HG03457 (cell line): ENCODE measurements around the gene CPXM1.
"Not testable (repeated sequence)": the region's sequence is repeated elsewhere in the genome, so short reads cannot be mapped to it uniquely, and the experiment has no call there.

Experiments used
- ATAC-seq: cut with Tn5 transposase; IDR thresholded peaks from one replicate; pipeline ENCODE4 v1.9.1; 2021; ENCODE audit warnings: moderate number of reproducible peaks; ENCODE audit not compliant: unreplicated experiment

CPXM1 gene

DNA sequence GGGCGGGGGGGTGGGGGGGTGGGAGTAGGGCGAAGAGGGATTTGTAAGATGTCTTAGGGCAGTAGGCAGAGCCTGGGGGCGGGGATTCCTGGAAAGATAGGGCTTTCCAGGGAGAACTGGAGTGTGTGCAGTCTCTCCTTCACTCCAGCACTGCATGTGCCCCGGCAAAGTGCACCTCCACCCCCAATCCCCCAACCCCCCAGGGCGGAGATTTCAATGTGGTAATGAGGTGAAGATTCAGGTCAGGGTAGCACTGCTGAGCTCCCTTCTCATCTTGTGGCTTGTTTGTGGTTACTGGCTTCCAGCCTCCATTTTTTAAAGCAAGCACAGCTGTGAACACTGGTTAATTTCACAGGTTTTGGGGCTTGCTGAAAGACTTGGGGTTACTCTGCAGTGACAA is 21.6 kb upstream of the CPXM1 start:
- ATAC-seq = no peak

DNA sequence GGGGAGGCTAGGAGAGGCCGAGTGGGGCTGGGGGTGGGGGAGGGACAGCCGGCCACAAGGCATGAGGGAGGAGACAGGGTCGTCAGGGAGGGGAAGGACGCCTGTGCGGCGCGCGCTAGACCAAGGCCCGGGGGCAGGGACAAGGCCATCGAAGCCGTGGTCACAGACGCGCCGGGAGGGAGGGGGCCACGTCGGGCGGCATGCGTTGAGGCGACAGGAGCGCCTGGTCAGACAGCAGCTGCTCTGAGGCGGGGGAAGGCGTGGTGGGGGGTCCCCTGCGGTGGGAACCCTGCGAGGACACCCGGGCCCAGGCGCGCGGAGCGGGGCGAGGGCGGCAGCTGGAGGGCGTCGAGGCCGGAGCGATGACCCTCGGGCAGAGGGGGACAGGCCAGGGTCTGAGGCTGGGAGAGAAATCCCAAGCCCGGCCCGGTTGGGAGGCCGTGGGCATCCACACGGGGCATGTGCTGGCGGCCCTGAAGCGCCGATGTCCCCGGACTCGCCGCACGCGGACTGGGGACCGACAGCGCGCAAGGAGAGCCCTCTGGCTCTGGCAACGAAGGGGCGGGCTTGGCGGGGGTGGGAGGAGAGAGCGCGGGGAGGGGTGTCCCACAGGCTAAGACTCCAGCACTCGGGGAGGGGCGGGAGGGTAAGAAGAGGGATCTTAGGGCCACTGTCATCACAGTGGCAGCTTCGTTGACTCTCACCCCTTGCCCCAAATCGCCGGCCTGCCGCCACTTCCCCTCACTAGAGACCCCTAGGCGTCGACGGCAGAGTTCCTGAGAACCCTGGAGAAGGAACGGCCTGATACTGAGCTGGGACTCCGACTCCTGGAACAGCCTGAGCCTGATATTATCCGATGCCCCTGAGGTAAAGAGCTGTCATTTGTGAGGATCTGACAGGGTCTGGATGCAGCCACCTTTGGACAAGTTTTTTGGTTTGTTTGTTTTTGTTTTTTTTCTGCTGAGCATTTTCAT is 20.8 kb upstream of the CPXM1 start:
- no peak for ATAC-seq

DNA sequence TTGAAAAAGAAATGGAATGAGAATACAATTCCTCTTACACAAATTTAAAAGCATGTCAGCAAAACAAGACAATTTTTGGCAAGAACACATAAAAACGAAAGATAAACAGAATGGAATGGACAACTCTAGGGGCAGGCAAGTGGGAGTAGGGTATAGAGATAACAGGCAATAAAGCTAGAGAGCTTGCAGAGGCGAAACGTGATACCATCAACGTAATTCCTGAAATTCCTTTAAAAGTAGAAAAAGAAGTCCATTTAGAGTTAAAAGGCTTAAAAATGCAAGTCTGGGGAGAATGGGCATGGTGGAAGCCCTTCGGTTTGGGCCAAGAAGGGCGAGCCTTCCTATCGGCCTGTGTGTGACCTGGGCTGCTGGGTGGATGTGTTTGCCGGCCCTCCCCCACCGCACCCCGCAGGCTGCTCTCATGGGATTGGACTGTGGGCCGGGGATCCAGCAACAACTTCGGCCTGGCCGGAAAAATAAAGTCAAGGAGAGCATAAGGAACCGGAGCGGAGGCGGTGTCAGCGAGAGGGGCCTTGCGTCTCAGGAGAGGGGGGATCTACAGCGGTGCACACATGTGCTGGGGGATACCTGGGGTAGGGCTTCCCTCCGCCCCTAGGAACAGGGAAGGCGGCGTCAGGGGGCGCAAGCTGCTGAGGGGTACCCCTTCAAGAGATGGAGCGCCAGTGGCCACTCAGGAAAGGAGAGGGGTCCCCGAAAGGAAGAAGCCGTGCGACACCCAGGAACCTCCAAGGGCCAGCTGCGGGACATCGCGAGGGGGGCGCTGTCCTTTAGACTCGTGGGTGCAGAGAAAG is 19.9 kb upstream of the CPXM1 start:
- no peak for ATAC-seq

DNA sequence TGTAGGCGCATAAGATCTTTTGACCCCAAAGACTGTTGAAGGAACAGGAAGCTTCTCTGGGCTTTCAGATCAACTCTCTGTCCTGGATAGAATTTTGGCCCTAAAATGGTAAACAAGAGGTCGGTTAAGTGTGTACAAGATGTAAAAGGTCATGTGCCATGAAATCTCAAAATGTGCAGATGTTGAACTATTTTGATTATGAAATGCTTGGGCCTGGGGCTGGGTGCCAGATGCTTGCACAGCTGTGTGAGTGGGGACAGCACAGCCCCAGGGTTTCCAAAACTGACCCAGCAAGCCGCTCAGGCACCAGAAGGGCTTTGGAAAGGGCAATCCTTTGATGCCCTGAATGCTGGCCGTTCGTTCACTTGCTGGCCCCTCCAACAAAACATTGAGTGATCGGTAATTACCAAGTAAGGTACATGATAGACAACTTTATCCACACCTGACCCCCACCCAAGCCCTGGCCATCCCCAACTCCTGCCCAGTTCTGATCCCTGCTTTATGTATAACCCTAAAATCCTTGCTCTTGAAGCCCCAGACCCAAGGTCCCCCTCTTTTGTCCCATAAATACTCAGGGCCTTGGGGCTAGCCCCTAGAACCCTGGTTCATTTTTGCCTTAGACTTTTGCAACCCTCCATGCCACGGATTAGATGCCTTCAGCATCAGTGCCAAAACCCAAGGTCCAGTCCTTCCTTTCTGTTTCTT is 17.6 kb upstream of the CPXM1 start:
- ATAC-seq = no peak

DNA sequence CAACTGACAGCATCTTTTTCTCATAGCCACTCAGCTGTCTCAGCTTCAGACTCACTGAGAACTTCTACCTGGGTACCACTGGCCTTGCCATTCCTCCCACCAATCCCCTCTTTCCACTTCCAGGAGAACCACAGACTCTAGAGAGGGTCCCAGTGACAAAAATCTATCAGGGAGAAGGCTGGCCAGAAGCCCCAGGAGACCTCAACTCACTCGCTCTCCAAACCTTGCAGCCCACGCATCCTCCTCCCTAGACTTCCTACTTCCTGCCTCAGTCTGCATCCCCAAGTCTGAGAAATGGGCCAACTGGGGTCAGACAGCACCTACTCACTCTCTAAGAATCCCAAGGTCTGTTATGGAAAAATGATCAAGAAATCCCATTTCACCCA is 16.9 kb upstream of the CPXM1 start:
- ATAC-seq = no peak

DNA sequence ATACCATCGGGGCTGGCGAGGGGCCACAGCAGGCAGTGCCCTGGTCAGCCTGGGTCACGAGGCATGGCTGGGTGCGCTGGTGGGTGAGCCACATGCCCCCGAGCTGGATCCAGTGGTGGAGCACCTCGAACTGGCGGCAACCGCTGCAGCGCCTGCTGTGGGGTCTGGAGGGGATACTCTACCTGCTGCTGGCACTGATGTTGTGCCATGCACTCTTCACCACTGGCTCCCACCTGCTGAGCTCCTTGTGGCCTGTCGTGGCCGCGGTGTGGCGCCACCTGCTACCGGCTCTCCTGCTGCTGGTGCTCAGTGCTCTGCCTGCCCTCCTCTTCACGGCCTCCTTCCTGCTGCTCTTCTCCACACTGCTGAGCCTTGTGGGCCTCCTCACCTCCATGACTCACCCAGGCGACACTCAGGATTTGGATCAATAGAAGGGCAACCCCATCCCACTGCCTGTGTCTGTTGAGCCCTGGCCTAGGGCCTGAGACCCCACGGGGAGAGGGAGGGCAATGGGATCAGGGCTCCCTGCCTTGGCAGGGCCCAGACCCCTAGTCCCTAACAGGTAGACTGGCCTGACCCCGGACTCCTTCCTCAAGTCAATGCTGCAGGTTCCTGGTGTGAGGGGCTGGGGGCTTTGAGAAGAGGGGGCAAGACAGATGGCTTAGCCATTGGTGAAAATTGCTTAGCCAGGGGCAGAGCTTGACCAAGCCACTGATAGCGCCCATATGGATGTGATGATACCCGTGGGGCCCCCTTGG is 16.3 kb upstream of the CPXM1 start:
- ATAC-seq = no peak

DNA sequence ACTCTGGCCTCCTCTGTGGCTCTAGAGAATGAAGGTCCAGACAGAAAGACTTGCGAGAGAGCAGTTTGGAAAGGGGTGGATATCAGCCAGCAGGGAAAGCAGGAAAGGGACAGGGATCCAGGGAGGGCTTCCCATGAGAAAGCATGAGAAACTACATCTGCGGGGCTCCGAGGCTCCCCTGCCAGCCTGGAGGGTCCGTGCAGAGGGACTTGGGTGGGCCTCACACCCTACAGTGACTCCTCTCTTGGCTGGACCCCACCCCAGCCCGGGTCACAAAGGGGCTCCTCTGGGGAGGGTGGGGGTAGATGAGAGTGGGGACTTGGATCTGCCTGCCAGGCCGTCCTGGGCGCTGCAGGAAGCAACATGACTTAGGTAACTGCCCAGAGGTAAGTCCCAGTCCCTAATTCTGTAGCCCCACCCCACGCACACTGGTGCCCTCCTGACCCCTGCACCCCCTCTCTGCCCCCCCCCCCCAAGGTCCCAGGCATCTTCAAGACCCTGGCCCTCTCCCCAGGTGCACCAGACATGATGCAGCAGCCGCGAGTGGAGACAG is 15.7 kb upstream of the CPXM1 start, which contains the start of gene TMEM239:
Gene TMEM239 (plus strand): TSS at position 335 of the 553 bp plus-strand sequence. CDS start 191 bp downstream, at position 526.
- no peak for ATAC-seq

DNA sequence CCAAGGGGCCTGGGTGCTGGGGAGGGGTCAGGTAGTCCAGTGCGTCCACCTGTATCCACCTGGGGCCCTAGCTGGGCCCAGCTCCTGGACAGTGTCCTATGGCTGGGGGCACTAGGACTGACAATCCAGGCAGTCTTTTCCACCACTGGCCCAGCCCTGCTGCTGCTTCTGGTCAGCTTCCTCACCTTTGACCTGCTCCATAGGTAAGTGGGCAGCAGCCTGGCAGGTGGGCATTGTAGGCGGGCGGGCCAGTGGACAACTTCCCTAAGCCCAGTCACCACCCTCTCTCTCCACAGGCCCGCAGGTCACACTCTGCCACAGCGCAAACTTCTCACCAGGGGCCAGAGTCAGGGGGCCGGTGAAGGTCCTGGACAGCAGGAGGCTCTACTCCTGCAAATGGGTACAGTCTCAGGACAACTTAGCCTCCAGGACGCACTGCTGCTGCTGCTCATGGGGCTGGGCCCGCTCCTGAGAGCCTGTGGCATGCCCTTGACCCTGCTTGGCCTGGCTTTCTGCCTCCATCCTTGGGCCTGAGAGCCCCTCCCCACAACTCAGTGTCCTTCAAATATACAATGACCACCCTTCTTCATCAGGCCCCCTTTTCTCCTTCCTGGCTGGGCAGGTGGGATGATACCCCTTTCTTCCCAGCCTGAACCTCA is 14.9 kb upstream of the CPXM1 start:
- ATAC-seq = no peak

DNA sequence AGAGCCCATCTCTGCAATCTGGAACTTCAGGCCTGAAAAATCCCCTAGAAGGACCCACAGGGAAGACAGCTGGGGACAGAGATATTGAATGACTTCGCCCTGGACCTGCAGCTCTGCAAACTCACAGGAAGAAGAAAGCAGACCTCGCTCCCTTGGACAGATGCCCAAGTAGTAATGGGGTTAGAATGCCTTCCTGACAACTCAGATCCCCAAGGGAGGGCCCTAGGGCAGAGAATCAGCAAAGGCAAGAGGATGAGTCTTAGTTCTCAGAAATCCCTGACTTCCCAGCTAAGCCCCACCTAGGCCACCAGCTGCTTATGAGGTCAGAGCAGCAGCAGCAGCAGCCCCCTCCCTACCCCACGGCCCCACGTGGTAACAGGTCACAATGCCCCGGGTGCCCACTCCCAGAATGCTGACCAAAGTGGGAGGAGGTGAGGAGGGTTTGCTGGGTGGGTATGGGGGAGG is 14.2 kb upstream of the CPXM1 start, which contains the start of gene C20orf141:
Gene C20orf141 (plus strand): TSS at position 401 of the 465 bp plus-strand sequence. CDS start 198 bp downstream, outside the sequence.
- ATAC-seq = no peak

DNA sequence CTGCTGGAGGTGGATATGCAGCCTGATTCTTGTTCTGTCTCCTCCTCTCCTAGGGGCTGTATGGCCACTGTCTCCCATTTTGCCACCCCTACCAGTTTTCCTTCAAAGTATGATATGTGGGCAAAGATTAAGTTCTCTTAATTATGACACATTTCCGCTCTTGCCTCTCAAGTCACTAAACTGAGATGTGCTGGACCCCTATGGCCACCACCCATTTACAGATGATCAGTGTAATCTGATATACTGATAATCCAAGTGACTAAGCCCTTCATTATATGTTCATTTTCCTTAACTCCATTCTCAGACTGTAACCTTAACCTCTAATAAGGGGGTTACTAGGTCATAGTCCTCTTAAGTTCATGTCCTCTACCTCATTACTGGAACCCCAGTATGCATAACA is 13.6 kb upstream of the CPXM1 start:
- ATAC-seq = no peak

DNA sequence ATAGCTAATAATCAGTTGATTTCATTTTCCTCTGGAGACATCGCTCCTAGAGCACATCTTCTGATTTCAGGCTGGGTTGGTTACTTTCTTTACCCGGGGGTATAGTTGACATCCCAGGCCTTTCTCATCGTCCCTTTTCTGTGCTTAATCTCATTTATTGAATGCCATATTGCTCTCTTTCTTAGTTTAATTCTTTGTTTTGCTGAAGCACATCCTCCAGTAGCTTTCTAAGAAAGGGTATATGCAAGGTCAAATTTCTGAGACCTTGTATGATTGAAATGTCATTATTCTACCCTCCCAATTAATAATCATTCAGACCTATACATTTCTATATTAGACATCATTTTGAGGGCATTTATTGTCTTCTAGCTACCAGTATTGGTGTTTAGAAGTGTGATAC is 11.8 kb upstream of the CPXM1 start:
- ATAC-seq = no peak

DNA sequence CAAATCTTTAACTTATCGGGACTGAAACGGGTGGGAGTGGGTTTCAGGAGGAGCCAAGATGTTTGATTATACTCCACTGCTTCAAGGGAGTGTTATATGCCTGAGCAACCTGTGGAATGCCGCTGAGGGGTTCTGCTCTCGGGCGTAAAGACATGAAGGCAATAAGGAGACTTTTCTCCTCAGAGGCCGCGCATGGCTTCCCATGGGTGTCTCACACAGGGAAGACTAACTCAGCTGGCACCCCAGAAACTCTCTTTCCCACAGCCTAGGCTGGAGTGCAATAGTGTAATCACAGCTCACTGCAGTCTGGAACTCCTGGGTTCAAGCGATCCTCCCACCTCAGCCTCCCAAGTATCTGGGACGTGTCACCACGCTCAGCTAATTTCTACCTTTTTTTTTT is 9.3 kb upstream of the CPXM1 start:
- ATAC-seq = no peak

DNA sequence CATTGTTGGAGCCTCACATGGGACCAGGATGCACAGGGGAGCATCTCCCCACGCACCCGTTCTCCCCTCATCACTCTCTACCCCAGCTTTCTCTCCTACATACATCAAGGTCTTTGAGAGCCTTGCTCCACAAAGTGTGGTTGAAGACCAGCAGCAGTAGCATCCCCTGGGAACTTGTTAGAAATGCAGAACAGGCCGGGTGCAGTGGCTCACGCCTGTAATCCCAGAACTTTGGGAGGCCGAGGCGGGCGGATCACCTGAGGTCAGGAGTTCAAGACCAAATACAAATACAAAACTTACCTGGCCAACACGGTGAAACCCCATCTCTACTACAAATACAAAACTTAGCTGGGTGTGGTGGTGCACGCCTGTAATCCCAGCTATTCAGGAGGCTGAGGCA is 7.5 kb upstream of the CPXM1 start:
- not testable (repeated sequence) for ATAC-seq

DNA sequence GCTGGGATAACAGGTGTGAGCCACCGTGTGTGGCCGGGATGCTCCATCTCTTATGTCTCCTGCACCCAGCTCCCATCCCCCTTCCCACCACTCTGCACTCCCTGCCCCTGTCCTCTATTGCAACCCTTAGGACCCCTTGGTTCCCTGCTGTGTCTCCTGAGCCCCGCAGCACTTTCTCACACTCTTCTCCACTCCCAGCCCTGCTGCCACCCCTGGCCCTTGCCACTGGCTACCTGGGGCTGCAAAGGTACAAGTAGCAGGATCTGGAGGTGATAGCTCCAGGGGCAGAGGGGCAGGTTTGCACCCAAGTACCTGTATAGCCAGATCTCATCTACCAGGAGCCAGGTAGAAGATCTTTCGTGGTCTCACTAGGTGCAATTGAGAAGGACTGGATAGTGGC is 6.6 kb upstream of the CPXM1 start:
- no peak for ATAC-seq

DNA sequence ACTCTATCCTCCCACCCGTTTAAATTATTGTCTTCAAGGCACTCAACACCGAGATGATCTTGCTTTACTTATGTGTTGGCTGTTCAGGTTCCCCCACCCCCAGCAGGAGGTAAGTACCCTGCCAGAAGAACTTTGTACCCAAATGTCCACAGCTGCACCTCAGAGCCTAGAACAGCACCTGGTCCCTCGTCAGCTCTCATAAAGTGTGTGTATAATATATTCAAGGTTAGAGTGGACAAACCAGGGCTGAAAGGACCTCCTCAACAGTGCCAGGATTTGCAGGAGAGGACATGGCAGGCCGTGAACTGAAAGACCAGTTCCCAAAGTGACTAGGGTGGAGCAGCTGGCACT is 5.9 kb upstream of the CPXM1 start:
- ATAC-seq = no peak

DNA sequence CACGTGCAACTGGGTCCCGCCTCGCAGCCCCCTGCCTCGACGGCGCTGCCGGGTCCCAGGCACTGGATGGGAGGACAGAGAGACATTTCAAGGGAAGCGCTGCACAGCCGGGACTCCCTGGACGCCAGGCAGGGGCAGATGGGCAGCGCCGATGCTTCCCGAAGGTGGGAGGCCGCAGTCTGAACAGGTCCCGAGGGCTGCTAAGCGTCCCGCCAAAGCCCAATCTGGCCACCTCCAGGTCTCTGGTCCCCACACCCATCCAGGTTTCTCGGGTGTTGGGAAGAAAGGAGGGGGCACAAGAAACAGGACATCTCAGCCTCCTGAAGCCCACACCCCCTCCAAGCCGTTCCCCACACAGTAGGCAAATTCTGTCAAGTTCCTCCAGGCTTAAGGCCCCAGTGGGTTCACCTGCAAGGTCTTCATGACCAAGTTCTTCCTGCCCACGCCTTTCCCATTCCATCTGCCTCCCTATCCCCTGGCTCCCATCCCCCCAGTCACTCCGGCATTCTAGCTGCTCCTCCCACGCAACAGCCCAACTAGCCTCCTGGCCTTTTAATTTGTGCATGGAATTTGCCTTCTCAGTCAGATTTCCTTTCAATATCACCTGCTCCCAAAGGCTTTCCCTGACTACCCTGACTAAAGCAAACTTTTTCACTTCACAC is 5.4 kb upstream of the CPXM1 start:
- no peak for ATAC-seq

DNA sequence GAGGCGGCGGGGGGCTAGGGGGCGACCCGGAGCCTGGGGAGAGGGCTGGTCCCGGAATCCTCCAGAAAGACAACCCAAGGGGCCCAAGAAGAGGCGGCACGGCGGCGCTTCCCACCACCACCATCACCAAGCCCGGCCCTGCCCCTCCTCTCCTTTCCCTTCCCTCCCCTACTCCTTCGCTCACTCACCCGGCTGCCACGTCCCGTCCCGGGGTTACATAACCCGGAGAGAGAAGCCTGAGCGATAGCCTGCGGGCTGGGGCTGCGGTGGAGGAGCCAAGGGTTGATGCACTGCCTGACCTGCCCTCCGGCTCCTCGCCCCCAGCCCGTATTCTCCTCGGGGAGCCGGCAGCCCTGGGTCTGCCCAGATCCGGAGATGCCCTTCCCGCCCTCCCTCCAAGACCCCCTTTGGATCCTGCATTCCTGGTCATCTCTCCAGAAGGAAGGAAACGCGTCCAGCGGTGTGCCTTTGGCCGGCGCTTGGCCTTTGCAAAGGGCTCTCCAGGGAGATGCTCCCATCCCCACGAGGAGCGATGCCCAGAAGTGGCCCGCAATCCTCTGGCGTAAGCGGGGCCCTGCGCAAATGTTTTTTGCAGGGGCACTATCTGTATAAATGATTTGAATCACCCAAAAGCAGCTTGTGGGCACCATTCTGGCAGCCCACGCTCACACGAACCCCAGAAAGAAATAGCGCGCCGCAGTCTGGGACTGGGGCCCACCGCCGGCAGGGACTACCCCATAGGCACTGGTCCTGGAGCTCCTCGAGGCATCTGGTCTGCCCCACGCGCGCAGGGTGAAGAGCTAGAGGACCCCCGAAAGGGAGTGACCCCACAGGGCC is 4.6 kb upstream of the CPXM1 start:
- ATAC-seq = no peak
